Skeletal muscle tissue (tissue), 4 donors: ENCODE results near the gene AKAP7. TPM values are rescaled to one million over a fixed set of nuclear protein-coding genes. Genes with fewer than 3 reads are reported as not detected.

ENCODE experiments used
- H3K27ac ChIP-seq: one replicate; pipeline ENCODE4 v1.7.0; 2013; ENCODE audit warnings: mild to moderate bottlenecking, low read depth, low read length, inconsistent platforms
- H3K27me3 ChIP-seq, 3 donors: one replicate each; pipeline ENCODE4 v1.7.0; 2013; ENCODE audit warnings: low read length in 3 of 3; ENCODE audit not compliant: control insufficient read depth in 3 of 3, insufficient read depth in 3 of 3
- H3K36me3 ChIP-seq, 3 donors: one replicate each; pipeline ENCODE4 v1.7.0; 2013; ENCODE audit warnings: low read length in 3 of 3; ENCODE audit not compliant: control insufficient read depth in 3 of 3, insufficient read depth in 3 of 3
- H3K4me1 ChIP-seq, 3 donors: one replicate each; pipeline ENCODE4 v1.7.0; 2013; ENCODE audit warnings: low read length in 3 of 3, mild to moderate bottlenecking in 3 of 3; ENCODE audit not compliant: control insufficient read depth in 3 of 3, insufficient read depth in 3 of 3
- H3K4me3 ChIP-seq, 3 donors: one replicate each; pipeline ENCODE4 v1.7.0; 2013; ENCODE audit warnings: low read length in 3 of 3
- H3K9ac ChIP-seq, 3 donors: one replicate each; pipeline ENCODE4 v1.7.0; 2013; ENCODE audit warnings: low read length in 3 of 3, mild to moderate bottlenecking in 3 of 3, moderate library complexity in 2 of 3, low read depth in 1 of 3
- H3K9me3 ChIP-seq, 3 donors: one replicate each; pipeline ENCODE4 v1.7.0; 2013; ENCODE audit warnings: low read length in 3 of 3; ENCODE audit not compliant: control insufficient read depth in 3 of 3
- total RNA-seq: library from RNA; depleted of rRNA; stranded (reverse); fragments of >200 nt; gene quantifications from one replicate; pipeline ENCODE4 v1.2.3, GENCODE V29; 2014
- donor health status: Osteomylitis.

The AKAP7 gene
- total RNA-seq, 1 donor from 2014 or later, result 43.3 TPM

DNA sequence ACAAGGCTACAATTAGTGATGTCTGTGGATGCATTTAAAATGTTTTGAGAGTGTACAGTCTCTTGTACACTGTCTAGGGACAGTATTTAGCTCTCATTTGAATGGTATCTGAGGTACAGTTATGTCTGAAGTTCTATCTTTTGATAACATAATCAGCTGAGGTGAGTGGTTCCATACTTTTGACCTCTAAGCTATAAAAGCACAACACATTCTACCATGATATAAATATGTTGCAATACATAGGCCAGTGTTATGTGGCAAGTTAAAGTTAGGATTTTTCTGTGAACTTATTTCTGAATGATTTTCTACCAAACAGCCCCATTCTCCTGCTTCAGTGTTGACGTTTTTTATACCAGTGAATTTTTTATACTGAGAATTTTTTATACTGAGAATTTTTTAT, 77.6 kb downstream of the AKAP7 start:
- Histone ChIP-seq H3K9ac (no peak overlapping the region), H3K27ac (no peak overlapping the region), H3K36me3 (no peaks in the 10 kb centered on the region), H3K9me3 (no peaks in the 10 kb centered on the region), H3K4me3 (no peak overlapping the region), H3K27me3 (no peaks in the 10 kb centered on the region), H3K4me1 (no peaks in the 10 kb centered on the region)

- Histone ChIP-seq H3K27ac (no peak overlapping the region), H3K4me1 (no peaks in the 10 kb centered on the region), H3K4me3 (no peak overlapping the region), H3K9me3 (no peaks in the 10 kb centered on the region), H3K27me3 (no peaks in the 10 kb centered on the region), H3K9ac (no peak overlapping the region), H3K36me3 (no peaks in the 10 kb centered on the region)
Observed at GRCh38 chr6:131213501-131213990, 78.3 kb downstream of the AKAP7 start.

GRCh38 chr6:131215219-131215618, 80.0 kb downstream of the AKAP7 start:
- Histone ChIP-seq H3K4me3 (no peak overlapping the region), H3K27me3 (no peaks in the 10 kb centered on the region), H3K36me3 (no peaks in the 10 kb centered on the region), H3K9ac (no peak overlapping the region), H3K4me1 (no peaks in the 10 kb centered on the region), H3K27ac (no peak overlapping the region), H3K9me3 (no peaks in the 10 kb centered on the region)

GRCh38 chr6:131216246-131216645, 81.0 kb downstream of the AKAP7 start:
- H3K4me1 ChIP-seq, result no peaks in the 10 kb centered on the region
- H3K27me3 ChIP-seq, result no peaks in the 10 kb centered on the region
- H3K36me3 ChIP-seq, result peaks cover 0 to 2% (median under 1%) of the 10 kb centered on the region in 3 donors
- H3K9me3 ChIP-seq, result no peaks in the 10 kb centered on the region
- H3K4me3 ChIP-seq, result no peak overlapping the region
- H3K27ac ChIP-seq, result no peak overlapping the region
- H3K9ac ChIP-seq, result no peak overlapping the region

- no peak overlapping the region for H3K27ac ChIP-seq
- H3K4me3 ChIP-seq, result no peak overlapping the region
- H3K9me3 ChIP-seq, result no peaks in the 10 kb centered on the region
- H3K9ac ChIP-seq, result no peak overlapping the region
- peaks cover 0 to 4% (median 3%) of the 10 kb centered on the region in 3 donors for H3K36me3 ChIP-seq
- no peaks in the 10 kb centered on the region for H3K27me3 ChIP-seq
- no peaks in the 10 kb centered on the region for H3K4me1 ChIP-seq
Observed at GRCh38 chr6:131222773-131223172, 87.5 kb downstream of the AKAP7 start.

DNA sequence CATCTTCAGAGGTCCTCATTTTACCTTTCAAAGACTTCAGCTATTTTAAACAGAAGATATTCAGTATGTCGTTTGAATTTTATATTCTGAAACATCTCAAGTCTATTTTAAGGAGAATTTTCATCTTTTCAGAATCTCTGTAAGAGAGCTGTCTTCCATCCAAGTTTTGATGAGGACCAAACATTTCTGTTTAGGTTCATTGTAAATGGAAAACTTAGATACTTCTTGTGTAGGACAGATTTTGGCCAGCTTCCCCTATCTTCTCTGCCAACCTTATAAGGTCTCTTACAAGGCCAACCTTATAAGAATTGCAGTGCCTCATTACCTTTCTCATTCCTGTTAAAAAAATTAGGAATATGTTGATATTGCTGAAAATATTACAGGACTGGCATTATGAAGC, 88.1 kb downstream of the AKAP7 start:
- no peak overlapping the region for H3K4me3 ChIP-seq
- no peaks in the 10 kb centered on the region for H3K4me1 ChIP-seq
- no peaks in the 10 kb centered on the region for H3K9me3 ChIP-seq
- no peak overlapping the region for H3K9ac ChIP-seq
- no peaks in the 10 kb centered on the region for H3K27me3 ChIP-seq
- peaks cover 0 to 4% (median 3%) of the 10 kb centered on the region in 3 donors for H3K36me3 ChIP-seq
- no peak overlapping the region for H3K27ac ChIP-seq

DNA sequence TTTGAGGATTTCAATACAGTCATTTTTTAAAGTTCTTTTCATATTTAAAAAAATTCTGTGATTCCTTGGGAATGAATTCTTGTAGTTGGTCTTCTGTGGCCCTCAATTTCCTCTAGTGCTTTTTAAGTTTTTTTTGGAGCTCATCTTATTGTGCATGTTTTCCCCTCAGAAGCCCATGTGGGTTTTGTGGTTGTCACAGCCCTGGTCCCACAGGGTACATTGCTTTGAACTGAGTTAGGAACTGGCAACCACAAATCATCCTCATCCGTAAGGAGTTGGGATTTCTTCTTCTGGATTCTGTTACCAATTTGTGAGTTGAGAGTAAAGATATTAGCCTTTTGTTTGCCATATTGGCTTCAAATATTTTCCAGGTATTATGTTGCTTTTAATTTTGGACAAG, 89.9 kb downstream of the AKAP7 start:
- H3K36me3 ChIP-seq, result peaks cover 0 to 4% (median 3%) of the 10 kb centered on the region in 3 donors
- no peak overlapping the region for H3K4me3 ChIP-seq
- H3K9me3 ChIP-seq, result no peaks in the 10 kb centered on the region
- H3K9ac ChIP-seq, result no peak overlapping the region
- no peaks in the 10 kb centered on the region for H3K27me3 ChIP-seq
- no peaks in the 10 kb centered on the region for H3K4me1 ChIP-seq
- no peak overlapping the region for H3K27ac ChIP-seq

DNA sequence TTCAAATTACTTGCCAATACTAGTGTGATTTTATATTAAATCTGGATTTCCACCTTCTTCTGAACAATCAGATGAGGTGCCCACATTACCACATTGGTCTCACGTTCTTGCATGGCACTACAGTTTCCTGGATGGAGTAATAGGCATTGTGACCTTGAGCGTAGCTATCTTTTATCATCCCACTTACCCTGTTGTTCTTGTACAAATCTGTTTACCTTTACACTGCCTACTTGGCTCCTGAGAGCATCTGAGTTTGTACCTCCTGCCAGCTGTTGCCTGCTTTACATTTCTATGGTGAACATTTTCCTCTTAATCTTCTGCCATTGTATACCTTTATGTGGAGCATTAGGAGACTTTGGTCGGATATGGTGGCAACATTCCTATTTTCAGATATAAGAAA, 90.7 kb downstream of the AKAP7 start:
- Histone ChIP-seq H3K27me3 (no peaks in the 10 kb centered on the region), H3K36me3 (peaks cover 0 to 4% (median 3%) of the 10 kb centered on the region in 3 donors), H3K9me3 (no peaks in the 10 kb centered on the region), H3K9ac (no peak overlapping the region), H3K4me3 (no peak overlapping the region), H3K27ac (no peak overlapping the region), H3K4me1 (no peaks in the 10 kb centered on the region)

- no peaks in the 10 kb centered on the region for H3K9me3 ChIP-seq
- H3K4me1 ChIP-seq, result no peaks in the 10 kb centered on the region
- no peak overlapping the region for H3K4me3 ChIP-seq
- no peak overlapping the region for H3K9ac ChIP-seq
- no peaks in the 10 kb centered on the region for H3K36me3 ChIP-seq
- H3K27me3 ChIP-seq, result no peaks in the 10 kb centered on the region
- H3K27ac ChIP-seq, result no peak overlapping the region
Observed at GRCh38 chr6:131226459-131227157, 91.3 kb downstream of the AKAP7 start.

GRCh38 chr6:131227158-131227543, 91.9 kb downstream of the AKAP7 start:
- H3K27me3 ChIP-seq, result no peaks in the 10 kb centered on the region
- H3K4me1 ChIP-seq, result no peaks in the 10 kb centered on the region
- no peaks in the 10 kb centered on the region for H3K36me3 ChIP-seq
- no peak overlapping the region for H3K9ac ChIP-seq
- no peaks in the 10 kb centered on the region for H3K9me3 ChIP-seq
- no peak overlapping the region for H3K27ac ChIP-seq
- H3K4me3 ChIP-seq, result no peak overlapping the region
